HG02981 (cell line): ENCODE data around the gene NKD1.

ENCODE experiments used
- ATAC-seq: cut with Tn5 transposase; IDR thresholded peaks from one replicate; pipeline ENCODE4 v1.9.1; 2021; ENCODE audit warnings: mild to moderate bottlenecking, moderate library complexity; ENCODE audit not compliant: unreplicated experiment

Gene NKD1

GRCh38 chr16:50640391-50640790, 92.2 kb downstream of the NKD1 start:
- no peak for ATAC-seq

GRCh38 chr16:50640919-50641817, 93.0 kb downstream of the NKD1 start:
- no peak for ATAC-seq

GRCh38 chr16:50641818-50642187, 93.6 kb downstream of the NKD1 start:
- ATAC-seq: no peak

DNA sequence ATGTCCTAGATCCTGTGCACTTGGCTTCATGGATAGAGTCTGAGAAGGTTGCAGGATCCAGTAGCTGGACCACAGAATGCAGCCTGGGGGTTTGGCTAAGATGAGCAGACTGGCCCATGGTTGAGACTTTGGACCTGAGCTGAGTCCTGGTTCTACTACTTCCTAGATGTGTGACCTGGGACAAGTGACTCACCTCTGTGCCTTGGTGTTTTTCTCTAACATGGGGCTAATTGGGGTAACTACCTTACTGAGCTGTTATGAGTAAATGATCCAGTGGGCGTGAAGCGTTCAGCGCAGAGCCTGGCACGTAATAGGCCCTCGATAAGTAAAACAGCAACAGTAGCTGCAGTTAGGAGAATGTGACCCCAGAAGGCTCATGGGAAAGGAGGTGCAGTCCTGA, 94.2 kb downstream of the NKD1 start:
- no peak for ATAC-seq

DNA sequence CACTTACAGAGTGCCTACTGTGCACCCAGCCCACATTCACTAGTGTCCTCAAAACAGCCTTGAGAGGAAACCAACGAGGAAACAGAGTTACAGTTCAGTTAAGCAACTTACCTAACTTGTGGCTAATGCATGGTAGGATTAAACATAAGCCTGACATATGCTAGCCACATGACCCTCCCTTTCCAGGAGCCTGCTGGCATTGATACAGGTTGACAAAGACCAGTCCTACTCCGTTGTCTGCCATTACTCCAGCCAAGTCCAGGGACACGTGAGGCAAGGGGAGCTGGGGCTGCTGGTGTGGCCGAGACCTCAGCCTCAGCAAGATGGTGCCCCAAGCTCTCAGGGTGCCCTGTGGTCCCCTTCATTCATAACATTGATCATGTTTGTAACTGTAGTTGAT, 95.0 kb downstream of the NKD1 start:
- no peak for ATAC-seq

GRCh38 chr16:50644245-50644644, 96.0 kb downstream of the NKD1 start:
- ATAC-seq: no peak

- ATAC-seq: no peak
Measured at GRCh38 chr16:50644729-50645128, 96.5 kb downstream of the NKD1 start.

GRCh38 chr16:50645563-50646220, 97.5 kb downstream of the NKD1 start:
- no peak for ATAC-seq

DNA sequence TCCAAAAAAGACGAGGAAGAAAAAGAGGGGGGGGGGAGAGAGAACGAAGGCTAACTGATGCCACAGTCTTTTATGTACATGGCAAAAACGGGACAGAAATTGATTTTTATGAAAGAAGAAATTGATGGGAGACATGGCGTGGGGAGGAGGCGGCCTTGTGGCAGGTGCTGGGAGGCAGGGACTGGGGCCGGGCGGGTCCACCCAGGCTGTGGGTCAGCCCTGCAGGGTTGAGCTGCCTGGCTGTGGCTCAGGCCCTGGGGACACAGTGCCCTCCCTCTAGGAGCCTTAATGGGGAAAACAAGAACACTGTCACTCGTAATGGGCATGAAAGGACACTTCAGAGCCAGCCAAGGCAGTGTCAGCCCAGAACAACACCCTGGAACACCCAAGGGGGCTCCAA, 98.1 kb downstream of the NKD1 start:
- no peak for ATAC-seq

DNA sequence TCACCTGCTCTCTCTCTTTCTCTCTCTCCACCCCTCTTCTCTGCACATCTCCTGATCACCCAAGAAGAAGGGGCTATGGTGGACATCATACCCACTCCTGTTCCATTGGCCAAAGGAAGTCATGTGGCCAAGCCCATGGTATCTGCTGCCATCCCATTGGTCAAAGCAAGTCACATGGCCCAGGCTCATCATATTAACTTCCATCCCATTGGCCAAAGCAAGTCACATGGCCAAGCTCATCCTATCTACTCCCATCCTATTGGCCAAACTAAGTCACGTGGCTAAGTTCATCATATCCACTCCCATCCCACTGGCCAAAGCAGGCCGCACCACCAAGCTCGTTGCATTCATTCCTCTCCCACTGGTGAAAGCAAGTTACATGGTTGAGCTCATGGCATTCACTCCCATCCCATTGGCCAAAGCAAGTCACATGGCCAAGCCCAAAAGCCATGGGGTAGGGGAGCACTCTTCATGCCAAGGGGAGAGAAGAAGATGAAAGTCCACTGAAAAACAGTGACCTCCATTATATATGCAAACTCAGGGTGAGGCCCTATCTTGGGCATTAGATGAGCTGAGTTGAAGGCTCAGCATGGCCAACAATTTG, 103.7 kb downstream of the NKD1 start:
- ATAC-seq: no peak

- no peak for ATAC-seq
Measured at GRCh38 chr16:50652836-50653425, 104.7 kb downstream of the NKD1 start.

DNA sequence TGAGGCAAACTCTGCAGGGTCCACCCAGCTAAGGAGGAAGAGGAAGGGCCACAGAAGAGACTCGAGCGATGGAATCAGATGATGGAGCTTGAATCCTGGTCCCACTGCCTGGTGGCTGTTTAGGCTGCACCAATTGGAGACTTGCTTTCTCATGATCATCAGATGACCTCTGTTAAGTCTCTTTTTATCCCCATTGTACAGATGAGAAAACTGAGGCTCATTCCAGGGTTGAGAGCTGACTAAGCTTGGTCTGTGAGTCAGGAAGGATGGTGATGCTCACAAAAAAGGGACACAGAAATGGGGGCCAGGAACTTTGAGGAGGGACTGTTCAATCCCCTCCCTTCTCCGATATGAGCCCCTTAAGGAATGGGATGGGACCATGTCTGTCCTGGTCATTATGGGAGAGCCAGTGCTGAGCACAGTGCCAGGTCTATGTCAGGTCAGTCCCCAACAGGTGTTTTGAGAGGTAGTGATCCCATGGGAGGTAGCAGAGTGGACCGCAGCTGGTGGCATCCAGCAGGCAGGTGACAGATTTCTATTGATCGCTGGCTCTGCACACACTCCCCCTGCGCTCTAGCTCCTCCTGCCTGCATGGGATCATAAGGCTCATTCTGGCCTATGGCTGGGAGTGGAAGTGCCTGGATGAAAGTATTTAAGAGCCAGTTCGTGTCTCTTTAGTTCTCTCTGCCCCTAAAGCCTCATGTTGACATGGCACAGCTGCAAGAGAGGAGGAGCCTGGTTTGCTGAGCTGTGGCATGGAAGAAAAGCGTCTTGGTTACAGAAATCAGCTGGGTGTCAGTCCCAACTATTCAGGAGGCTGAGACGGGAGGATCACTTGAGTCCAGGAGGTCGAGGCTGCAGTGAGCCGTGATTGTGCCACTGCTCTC, 105.7 kb downstream of the NKD1 start:
- ATAC-seq: no peak

DNA sequence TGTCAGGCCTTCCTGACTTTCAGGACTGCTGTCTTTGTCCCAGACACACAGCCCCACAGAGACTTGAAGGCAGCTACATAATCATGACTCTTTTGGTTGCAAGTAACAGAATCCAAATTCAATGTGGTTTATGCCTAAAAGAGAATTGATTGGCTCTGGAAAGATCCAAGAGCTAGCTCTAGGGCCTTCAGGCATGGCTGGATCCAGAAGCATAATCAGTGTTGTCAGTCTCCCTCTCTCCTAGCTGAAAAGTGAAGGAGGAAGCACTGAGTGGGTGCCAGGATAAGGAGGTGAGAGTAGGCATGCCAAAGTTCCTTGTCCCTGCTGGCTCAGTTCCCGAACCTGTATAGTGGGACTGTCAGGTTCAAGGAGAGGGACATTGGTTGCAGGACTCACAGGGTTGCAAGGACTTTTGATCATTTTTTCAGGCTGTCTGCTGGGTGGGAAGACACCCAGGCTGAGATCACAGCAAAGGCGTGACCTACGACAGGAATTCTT, 107.4 kb downstream of the NKD1 start:
- no peak for ATAC-seq

DNA sequence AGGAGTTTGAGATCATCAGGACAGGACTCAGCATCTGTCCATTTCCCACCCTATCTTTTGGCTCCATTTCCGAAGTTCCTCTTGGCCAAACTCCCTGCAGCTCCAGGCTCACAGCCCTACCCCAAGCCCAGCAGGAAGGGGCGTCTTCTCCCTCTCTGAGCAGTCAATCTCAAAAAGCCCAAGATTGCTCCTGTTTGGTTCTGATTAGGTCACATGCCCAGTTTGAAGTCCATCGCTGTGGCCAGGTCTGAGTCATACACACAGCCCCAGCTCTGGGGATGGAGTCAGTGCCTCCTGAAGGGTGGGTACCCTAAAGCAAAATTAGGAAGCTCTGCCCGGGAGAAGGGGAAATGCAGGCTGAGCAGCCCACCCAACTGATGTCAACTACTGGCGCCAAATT, 109.0 kb downstream of the NKD1 start:
- ATAC-seq: no peak

- no peak for ATAC-seq
Measured at GRCh38 chr16:50659806-50660205, 111.6 kb downstream of the NKD1 start.

GRCh38 chr16:50662306-50662940, 114.2 kb downstream of the NKD1 start:
- no peak for ATAC-seq

DNA sequence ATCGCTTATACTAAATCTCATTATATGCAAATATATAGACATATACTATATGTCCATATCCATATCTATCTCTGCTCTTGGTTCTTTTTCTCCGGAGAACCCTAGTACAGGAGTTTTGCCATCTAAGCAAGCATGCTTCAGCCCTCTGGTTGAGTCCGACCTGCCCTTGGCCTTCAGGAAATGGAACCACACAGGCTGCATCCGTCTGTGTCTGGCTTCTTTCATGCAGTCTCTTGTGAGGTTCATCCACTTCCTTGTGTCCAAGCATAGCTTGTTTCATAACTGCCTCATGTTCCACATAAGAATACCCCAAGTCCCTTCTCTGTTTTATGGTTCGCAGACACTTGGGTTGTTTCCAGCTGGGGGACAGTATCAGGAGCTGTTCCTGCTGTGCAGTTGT, 116.1 kb downstream of the NKD1 start:
- no peak for ATAC-seq

DNA sequence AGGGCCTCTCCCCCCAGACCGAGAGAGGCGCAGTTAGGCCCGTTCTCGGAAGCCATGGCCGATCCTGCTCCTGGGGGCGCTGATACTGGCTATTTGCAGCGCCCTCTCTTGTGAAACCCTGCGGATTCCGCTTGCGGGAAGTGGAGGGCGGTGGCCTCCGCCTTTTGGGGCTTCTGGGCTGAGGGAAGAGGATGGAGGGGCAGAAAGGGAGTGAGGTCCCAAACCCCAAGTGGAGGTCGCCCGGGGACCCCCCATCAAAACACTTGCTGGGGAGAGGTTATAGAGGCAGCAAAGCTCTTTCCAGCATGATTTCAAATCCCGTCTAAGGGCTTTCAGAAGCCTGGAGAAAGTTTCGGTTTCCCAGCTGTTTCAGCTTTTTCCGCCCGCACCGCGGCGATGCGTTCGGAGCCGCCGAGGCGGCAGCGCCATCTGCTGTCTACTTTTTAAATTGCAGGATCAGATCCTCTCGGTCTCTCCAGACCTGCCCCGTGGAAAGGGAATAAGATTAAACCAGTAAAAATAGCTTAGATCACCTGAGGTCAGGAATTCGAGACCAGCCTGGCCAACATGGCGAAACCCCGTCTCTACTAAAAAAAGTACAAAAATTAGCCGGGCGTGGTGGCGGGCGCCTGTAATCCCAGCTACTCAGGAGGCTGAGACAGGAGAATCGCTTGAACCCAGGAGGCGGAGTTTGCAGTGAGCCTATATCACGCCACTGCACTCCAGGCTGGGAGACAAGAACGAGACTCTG, 117.1 kb downstream of the NKD1 start:
- ATAC-seq: no peak
